ENCODE measurements around the gene SIX2.
A peak's percentile ranks its signal among the peaks of the same experiment; 100 is the strongest.

SIX2 gene

GRCh38 chr2:44962176-44962695, 47.0 kb downstream of the SIX2 start:
- no peaks in the 10 kb centered on the region for H3K4me1 Mint-ChIP-seq (ENCODE audit: low read depth in 2 of 2)
- H3K27me3 Mint-ChIP-seq, result peaks cover 70 to 95% of the 10 kb centered on the region in 2 donors
- H3K27ac Mint-ChIP-seq, result no peak overlapping the region
- no peaks in the 10 kb centered on the region for H3K36me3 Mint-ChIP-seq (ENCODE audit: insufficient read depth)
- no peaks in the 10 kb centered on the region for H3K9me3 Mint-ChIP-seq
- DNase-seq, result no peak
- no peak for ATAC-seq (replicated peaks)
- no peak overlapping the region for H3K4me3 Mint-ChIP-seq

- no peak overlapping the region for H3K27ac Mint-ChIP-seq
- H3K4me3 Mint-ChIP-seq, result no peak overlapping the region
- H3K36me3 Mint-ChIP-seq (ENCODE audit: insufficient read depth), result no peaks in the 10 kb centered on the region
- H3K9me3 Mint-ChIP-seq, result no peaks in the 10 kb centered on the region
- DNase-seq (no peak), ATAC-seq (replicated peaks) (no peak)
- H3K27me3 Mint-ChIP-seq, result peaks cover 71 to 97% of the 10 kb centered on the region in 2 donors
- H3K4me1 Mint-ChIP-seq (ENCODE audit: low read depth in 2 of 2), result peaks cover 2% of the 10 kb centered on the region in 2 donors
Measured at GRCh38 chr2:44960871-44961270, 48.4 kb downstream of the SIX2 start.

- peaks cover 8 to 12% of the 10 kb centered on the region in 2 donors for H3K4me1 Mint-ChIP-seq (ENCODE audit: low read depth in 2 of 2)
- DNase-seq (no peak), ATAC-seq (replicated peaks) (no peak)
- no peaks in the 10 kb centered on the region for H3K36me3 Mint-ChIP-seq (ENCODE audit: insufficient read depth)
- H3K4me3 Mint-ChIP-seq, result no peak overlapping the region
- no peaks in the 10 kb centered on the region for H3K9me3 Mint-ChIP-seq
- peaks cover 80 to 97% of the 10 kb centered on the region in 2 donors for H3K27me3 Mint-ChIP-seq
- no peak overlapping the region for H3K27ac Mint-ChIP-seq
Measured at GRCh38 chr2:44959855-44960254, 49.4 kb downstream of the SIX2 start.

GRCh38 chr2:44957656-44958327, 51.5 kb downstream of the SIX2 start:
- Mint-ChIP-seq H3K27me3 (peaks cover 83 to 97% of the 10 kb centered on the region in 2 donors), H3K27ac (no peak overlapping the region), H3K4me3 (no peak overlapping the region), H3K4me1 (ENCODE audit: low read depth in 2 of 2) (peaks cover 13 to 14% of the 10 kb centered on the region in 2 donors), H3K36me3 (ENCODE audit: insufficient read depth) (no peaks in the 10 kb centered on the region), H3K9me3 (no peaks in the 10 kb centered on the region)
- no peak for ATAC-seq (replicated peaks)
- DNase-seq, result no peak

GRCh38 chr2:44956843-44957242, 52.4 kb downstream of the SIX2 start:
- H3K9me3 Mint-ChIP-seq, result no peaks in the 10 kb centered on the region
- H3K27ac Mint-ChIP-seq, result no peak overlapping the region
- H3K27me3 Mint-ChIP-seq, result peaks cover 78 to 95% of the 10 kb centered on the region in 2 donors

GRCh38 chr2:44955593-44956392, 53.5 kb downstream of the SIX2 start:
- no peaks in the 10 kb centered on the region for H3K36me3 Mint-ChIP-seq (ENCODE audit: insufficient read depth)
- no peaks in the 10 kb centered on the region for H3K9me3 Mint-ChIP-seq
- H3K4me3 Mint-ChIP-seq, result peak overlapping the region in 1 of 2 donors; percentile 24
- peaks cover 19 to 21% of the 10 kb centered on the region in 2 donors for H3K4me1 Mint-ChIP-seq (ENCODE audit: low read depth in 2 of 2)
- DNase-seq (peak; percentile 56 to 67 (median 64)), ATAC-seq (replicated peaks) (peak; percentile 82)
- H3K27me3 Mint-ChIP-seq, result peaks cover 77 to 95% of the 10 kb centered on the region in 2 donors
- no peak overlapping the region for H3K27ac Mint-ChIP-seq

More at GRCh38 chr2:44956843-44957242, 52.4 kb downstream of the SIX2 start:
- no peak overlapping the region for H3K4me3 Mint-ChIP-seq
- ATAC-seq (replicated peaks) (no peak), DNase-seq (no peak)
- no peaks in the 10 kb centered on the region for H3K36me3 Mint-ChIP-seq (ENCODE audit: insufficient read depth)
- peaks cover 16% of the 10 kb centered on the region in 2 donors for H3K4me1 Mint-ChIP-seq (ENCODE audit: low read depth in 2 of 2)
